Activated B cell treated with CpG ODN at 0.5 μM for 24 hours (primary cell): Measurements from ENCODE around the gene MGAT4C. TPM values are rescaled to one million over a fixed set of nuclear protein-coding genes. Genes with fewer than 3 reads are reported as not detected.

Experiments
- ATAC-seq: fragments of 200-7000 bp; cut with Tn5 transposase; one replicate; pipeline ENCODE4 v1.10.0; 2021; ENCODE audit warnings: low read depth, mild to moderate bottlenecking, moderate library complexity
- CTCF ChIA-PET: fragments of 350-600 bp; sonication (Branson Sonifier 250); formaldehyde crosslinking; loops from one replicate; lab custom pipeline; 2021; ENCODE audit warnings: antibody characterized with exemption; lab: Charles Lee
- POLR2A ChIA-PET: fragments of 350-600 bp; sonication (Branson Sonifier 250); formaldehyde crosslinking; loops from one replicate; lab custom pipeline; 2021; ENCODE audit warnings: antibody characterized with exemption; lab: Charles Lee
- DNase-seq: peaks from one replicate; pipeline ENCODE4 v3.0.0; 2022
- H3K27ac Mint-ChIP-seq: one replicate; pipeline ENCODE4 v1.8.0; 2020; ENCODE audit warnings: mixed read lengths
- H3K27me3 Mint-ChIP-seq: one replicate; pipeline ENCODE4 v1.8.0; 2021; ENCODE audit warnings: mixed read lengths
- H3K36me3 Mint-ChIP-seq: one replicate; pipeline ENCODE4 v1.8.0; 2021; ENCODE audit warnings: low read depth, mixed read lengths
- H3K4me1 Mint-ChIP-seq: one replicate; pipeline ENCODE4 v1.8.0; 2021; ENCODE audit warnings: mixed read lengths
- H3K4me3 Mint-ChIP-seq: one replicate; pipeline ENCODE4 v1.8.0; 2020; ENCODE audit warnings: mild to moderate bottlenecking, mixed read lengths
- H3K9me3 Mint-ChIP-seq: one replicate; pipeline ENCODE4 v1.8.0; 2020; ENCODE audit warnings: mixed read lengths
- CTCF ChIP-seq: fragments of 200-600 bp; IDR thresholded peaks from one replicate; pipeline ENCODE4 v1.8.0; 2022; ENCODE audit warnings: antibody characterized with exemption, mild to moderate bottlenecking
- intact Hi-C: fragments of 100-400 bp; cut with micrococcal nuclease; formaldehyde crosslinking; loops from one replicate; pipeline ENCODE4 v1.15.1; 2024
- total RNA-seq: library from RNA; stranded (reverse); gene quantifications from 2 replicates; pipeline ENCODE4 v1.2.3, GENCODE V29; 2022

MGAT4C gene
- total RNA-seq, 1 donor from 2014 or later, result not detected

- ATAC-seq (no peak), DNase-seq (no peak)
- H3K4me3 Mint-ChIP-seq, result no peak overlapping the region
- H3K27me3 Mint-ChIP-seq, result no peaks in the 10 kb centered on the region
- ChIA-PET POLR2A (no interaction called here), CTCF (no interaction called here)
- intact Hi-C loops, result no loop called here
- H3K27ac Mint-ChIP-seq, result no peak overlapping the region
- H3K9me3 Mint-ChIP-seq, result peaks cover 3% of the 10 kb centered on the region
- H3K4me1 Mint-ChIP-seq, result no peaks in the 10 kb centered on the region
- no peaks in the 10 kb centered on the region for H3K36me3 Mint-ChIP-seq
- TF ChIP-seq CTCF, result no peak
These were observed 249.5 kb downstream of the MGAT4C start for GRCh38 chr12:86006727-86007126.

GRCh38 chr12:85998074-85998473 lies 258.1 kb downstream of the MGAT4C start:
- peaks cover 16% of the 10 kb centered on the region for H3K9me3 Mint-ChIP-seq
- no peaks in the 10 kb centered on the region for H3K27me3 Mint-ChIP-seq
- ChIA-PET CTCF (no interaction called here), POLR2A (no interaction called here)
- no peak for TF ChIP-seq CTCF
- intact Hi-C loops, result no loop called here
- H3K4me3 Mint-ChIP-seq, result no peak overlapping the region
- no peak for DNase-seq
- no peak overlapping the region for H3K27ac Mint-ChIP-seq
- no peaks in the 10 kb centered on the region for H3K4me1 Mint-ChIP-seq
- H3K36me3 Mint-ChIP-seq, result no peaks in the 10 kb centered on the region
- ATAC-seq, result no peak

GRCh38 chr12:85996280-85996679 lies 259.9 kb downstream of the MGAT4C start:
- Mint-ChIP-seq H3K27me3 (no peaks in the 10 kb centered on the region), H3K36me3 (no peaks in the 10 kb centered on the region), H3K4me3 (no peak overlapping the region), H3K9me3 (peaks cover 20% of the 10 kb centered on the region), H3K4me1 (no peaks in the 10 kb centered on the region), H3K27ac (no peak overlapping the region)
- TF ChIP-seq CTCF, result no peak
- POLR2A ChIA-PET, result no interaction called here
- intact Hi-C loops, result no loop called here
- DNase-seq, result no peak
- ATAC-seq, result no peak
- CTCF ChIA-PET, result no interaction called here

GRCh38 chr12:85993746-85994145 lies 262.4 kb downstream of the MGAT4C start:
- POLR2A ChIA-PET, result no interaction called here
- intact Hi-C loops, result no loop called here
- Mint-ChIP-seq H3K4me3 (no peak overlapping the region), H3K9me3 (peaks cover 15% of the 10 kb centered on the region), H3K27ac (no peak overlapping the region), H3K36me3 (no peaks in the 10 kb centered on the region), H3K27me3 (no peaks in the 10 kb centered on the region), H3K4me1 (no peaks in the 10 kb centered on the region)
- DNase-seq, result no peak
- no peak for TF ChIP-seq CTCF
- ATAC-seq, result no peak
- CTCF ChIA-PET, result no interaction called here

- no peak for TF ChIP-seq CTCF
- no peaks in the 10 kb centered on the region for H3K4me1 Mint-ChIP-seq
- ChIA-PET POLR2A (no interaction called here), CTCF (no interaction called here)
- H3K27me3 Mint-ChIP-seq, result no peaks in the 10 kb centered on the region
- no peak overlapping the region for H3K27ac Mint-ChIP-seq
- peaks cover 6% of the 10 kb centered on the region for H3K9me3 Mint-ChIP-seq
- no peak for ATAC-seq
- no peaks in the 10 kb centered on the region for H3K36me3 Mint-ChIP-seq
- intact Hi-C loops, result no loop called here
- no peak overlapping the region for H3K4me3 Mint-ChIP-seq
- no peak for DNase-seq
These were observed 270.2 kb downstream of the MGAT4C start for GRCh38 chr12:85985996-85986395.
